ENCODE results near the gene FCGR1A. TPM values are rescaled to one million over a fixed set of nuclear protein-coding genes. Genes with fewer than 3 reads are reported as not detected.

FCGR1A gene
- 0.08 TPM in 1 of 2 replicates, not detected in the other for total RNA-seq (ENCODE audit: low replicate concordance)

GRCh38 chr1:149782600-149782999 lies at the start of gene FCGR1A:
Gene FCGR1A, plus strand, starts transcription at chr1:149782694. Its CDS starts 50 bp downstream, at chr1:149782744.

Other genes with a start within 250 kb of the FCGR1A start
- gene PPIAL4C, start 198.8 kb upstream of the FCGR1A start, total RNA-seq (ENCODE audit: low replicate concordance): not detected in 2 replicates
- gene BOLA1, start 116.9 kb downstream of the FCGR1A start, total RNA-seq (ENCODE audit: low replicate concordance): 6.7 and 8.7 TPM in 2 replicates
- gene SV2A, start 135.2 kb downstream of the FCGR1A start, total RNA-seq (ENCODE audit: low replicate concordance): 8.1 and 13.8 TPM in 2 replicates
- 4.6 and 6.8 TPM in 2 replicates for gene SF3B4, start 145.1 kb downstream of the FCGR1A start, total RNA-seq (ENCODE audit: low replicate concordance)
- gene MTMR11, start 154.2 kb downstream of the FCGR1A start, total RNA-seq (ENCODE audit: low replicate concordance): 2.7 and 4.2 TPM in 2 replicates
- gene OTUD7B, start 228.0 kb downstream of the FCGR1A start, total RNA-seq (ENCODE audit: low replicate concordance): 12.3 and 12.4 TPM in 2 replicates